Uterus (tissue), 2 donors: ENCODE data around the gene PLA2G5.

Source experiments
- CTCF ChIP-seq, 4 experiments: fragments of 200-600 bp in 2 of 4; fragments of 450-650 bp in 2 of 4; sonication (generic) in 2 of 4; IDR thresholded peaks; one replicate each; pipeline ENCODE4 v1.5.1; 2016 to 2019; ENCODE audit warnings: antibody characterized with exemption in 4 of 4, mild to moderate bottlenecking in 2 of 4, moderate library complexity in 1 of 4
- POLR2A ChIP-seq, 2 donors: fragments of 450-650 bp; IDR thresholded peaks; one replicate each; pipeline ENCODE4 v1.6.1; 2016; ENCODE audit warnings: antibody characterized with exemption in 2 of 2, mild to moderate bottlenecking in 1 of 2, moderate library complexity in 1 of 2

GRCh38 chr1:20028726-20029125, 41.3 kb upstream of the PLA2G5 start:
- no peak for TF ChIP-seq POLR2A (IDR thresholded peaks at IDR 0.05)
- TF ChIP-seq CTCF (IDR thresholded peaks at IDR 0.05): no peak
